Measurements from ENCODE around the gene SERPINE1. TPM values are rescaled to one million over a fixed set of nuclear protein-coding genes. Genes with fewer than 3 reads are reported as not detected.
"Not testable (repeated sequence)": the region's sequence is repeated elsewhere in the genome, so short reads cannot be mapped to it uniquely, and the experiment has no call there.

The SERPINE1 gene
- total RNA-seq, 1 donor = 921 TPM

DNA sequence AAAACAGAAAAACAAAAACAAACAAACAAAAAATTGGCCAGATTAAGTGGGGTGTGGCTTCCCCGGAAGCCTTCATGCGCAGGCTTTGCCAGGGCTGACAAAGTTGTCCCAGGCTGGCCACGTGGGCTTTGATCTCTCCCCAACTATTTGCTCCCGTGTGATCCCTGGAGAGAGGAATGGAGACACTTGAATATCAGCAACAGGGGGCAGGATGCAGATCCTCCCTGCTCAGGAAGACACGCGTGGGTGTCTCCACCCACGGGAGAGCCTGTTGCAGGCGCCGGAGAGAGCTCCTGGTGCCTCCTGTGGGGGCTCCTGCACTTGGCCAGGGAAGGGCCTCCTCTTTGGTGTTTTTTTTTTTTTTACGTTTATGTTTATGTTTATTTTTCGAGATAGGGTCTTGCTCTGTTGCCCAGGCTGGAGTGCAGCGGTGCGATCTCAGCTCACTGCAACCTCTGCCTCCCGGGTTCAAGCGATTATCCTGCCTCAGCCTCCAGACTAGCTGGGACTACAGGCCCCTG is 22.7 kb upstream of the SERPINE1 start:
- H3K4me3 ChIP-seq (ENCODE audit: low read depth, low read length) = no peak overlapping the region
- DNase-seq (ENCODE audit: low read depth) = no peak
- TF ChIP-seq, protein P1, sequence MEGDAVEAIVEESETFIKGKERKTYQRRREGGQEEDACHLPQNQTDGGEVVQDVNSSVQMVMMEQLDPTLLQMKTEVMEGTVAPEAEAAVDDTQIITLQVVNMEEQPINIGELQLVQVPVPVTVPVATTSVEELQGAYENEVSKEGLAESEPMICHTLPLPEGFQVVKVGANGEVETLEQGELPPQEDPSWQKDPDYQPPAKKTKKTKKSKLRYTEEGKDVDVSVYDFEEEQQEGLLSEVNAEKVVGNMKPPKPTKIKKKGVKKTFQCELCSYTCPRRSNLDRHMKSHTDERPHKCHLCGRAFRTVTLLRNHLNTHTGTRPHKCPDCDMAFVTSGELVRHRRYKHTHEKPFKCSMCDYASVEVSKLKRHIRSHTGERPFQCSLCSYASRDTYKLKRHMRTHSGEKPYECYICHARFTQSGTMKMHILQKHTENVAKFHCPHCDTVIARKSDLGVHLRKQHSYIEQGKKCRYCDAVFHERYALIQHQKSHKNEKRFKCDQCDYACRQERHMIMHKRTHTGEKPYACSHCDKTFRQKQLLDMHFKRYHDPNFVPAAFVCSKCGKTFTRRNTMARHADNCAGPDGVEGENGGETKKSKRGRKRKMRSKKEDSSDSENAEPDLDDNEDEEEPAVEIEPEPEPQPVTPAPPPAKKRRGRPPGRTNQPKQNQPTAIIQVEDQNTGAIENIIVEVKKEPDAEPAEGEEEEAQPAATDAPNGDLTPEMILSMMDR (IDR thresholded peaks at IDR 0.05; ENCODE audit: insufficient read depth, low read depth, low read length) = no peak

- no peak overlapping the region for H3K4me3 ChIP-seq (ENCODE audit: low read depth, low read length)
- TF ChIP-seq, protein P1 (IDR thresholded peaks at IDR 0.05; ENCODE audit: insufficient read depth, low read depth, low read length) = no peak
- DNase-seq (ENCODE audit: low read depth) = no peak
Observed at GRCh38 chr7:101104799-101105198, 22.1 kb upstream of the SERPINE1 start.

DNA sequence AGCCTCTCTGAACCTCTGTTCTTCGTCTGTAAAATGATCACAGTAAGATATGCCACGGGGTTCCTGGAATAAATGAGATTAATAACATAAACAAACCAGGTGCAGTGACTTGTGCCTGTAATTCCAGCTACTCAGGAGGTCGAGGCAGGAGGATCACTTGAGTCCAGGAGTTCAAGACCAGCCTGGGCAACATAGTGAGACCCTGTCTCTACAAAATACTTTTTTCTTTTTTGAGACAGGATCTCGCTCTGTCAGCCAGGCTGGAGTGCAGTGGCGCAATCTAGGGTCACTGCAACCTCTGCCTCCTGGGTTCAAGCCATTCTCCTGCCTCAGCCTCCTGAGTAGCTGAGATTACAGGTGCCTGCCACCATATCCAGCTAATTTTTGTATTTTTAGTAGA is 21.7 kb upstream of the SERPINE1 start:
- H3K4me3 ChIP-seq (ENCODE audit: low read depth, low read length); DNase-seq (ENCODE audit: low read depth): not testable (repeated sequence)

DNA sequence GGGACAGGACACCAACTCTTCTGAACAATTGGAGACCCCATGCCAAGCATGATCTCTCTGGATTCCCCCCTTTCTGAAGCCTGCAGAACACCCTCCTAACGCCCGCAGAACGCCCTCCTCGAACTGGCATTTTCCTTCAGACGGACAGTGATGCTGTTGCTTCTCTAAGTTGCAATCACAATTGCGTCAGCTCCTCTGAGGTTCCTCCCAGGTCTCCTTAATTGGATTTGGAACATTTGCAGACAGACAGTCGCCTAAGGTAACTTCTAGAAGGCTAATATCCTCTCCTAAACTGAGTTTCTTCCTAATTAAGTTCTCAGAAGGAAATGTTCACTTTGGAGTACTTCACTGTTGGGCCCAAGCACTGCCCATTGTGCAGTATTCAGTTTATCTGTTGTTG is 20.5 kb upstream of the SERPINE1 start:
- no peak for DNase-seq (ENCODE audit: low read depth)

GRCh38 chr7:101108330-101108857 is 18.5 kb upstream of the SERPINE1 start:
- no peak overlapping the region for H3K4me3 ChIP-seq (ENCODE audit: low read depth, low read length)
- TF ChIP-seq, protein P1 (IDR thresholded peaks at IDR 0.05; ENCODE audit: insufficient read depth, low read depth, low read length) = no peak
- no peak for DNase-seq (ENCODE audit: low read depth)

More for the DNA sequence above, 20.5 kb upstream of the SERPINE1 start:
- no peak overlapping the region for H3K4me3 ChIP-seq (ENCODE audit: low read depth, low read length)
- TF ChIP-seq, protein P1 (IDR thresholded peaks at IDR 0.05; ENCODE audit: insufficient read depth, low read depth, low read length) = no peak

GRCh38 chr7:101108961-101109360 is 17.9 kb upstream of the SERPINE1 start:
- no peak for DNase-seq (ENCODE audit: low read depth)
- H3K4me3 ChIP-seq (ENCODE audit: low read depth, low read length) = no peak overlapping the region
- TF ChIP-seq, protein P1 (IDR thresholded peaks at IDR 0.05; ENCODE audit: insufficient read depth, low read depth, low read length) = no peak

DNA sequence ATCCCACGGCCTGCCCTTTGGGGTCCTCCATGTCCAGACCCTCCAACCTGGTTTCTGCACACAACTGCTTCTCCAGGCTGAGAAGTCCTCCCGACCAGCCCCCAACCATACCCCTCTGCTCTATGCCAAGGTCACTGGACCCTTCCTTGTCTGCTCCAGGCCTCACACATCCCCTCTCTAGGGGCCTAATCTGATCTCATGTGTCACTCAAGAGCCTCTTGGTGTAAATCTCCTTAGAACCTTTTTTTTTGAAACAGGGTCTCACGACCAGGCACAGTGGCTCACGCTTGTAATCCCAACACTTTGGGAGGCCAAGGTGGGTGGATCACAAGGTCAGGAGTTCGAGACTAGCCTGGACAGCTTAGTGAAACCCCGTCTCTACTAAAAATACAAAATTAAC is 17.5 kb upstream of the SERPINE1 start:
- TF ChIP-seq, protein P1 (IDR thresholded peaks at IDR 0.05; ENCODE audit: insufficient read depth, low read depth, low read length) = no peak
- no peak overlapping the region for H3K4me3 ChIP-seq (ENCODE audit: low read depth, low read length)
- no peak for DNase-seq (ENCODE audit: low read depth)

All from fibroblast of villous mesenchyme (primary cell).